A673 (cell line): Measurements from ENCODE around the gene AP4B1. TPM values are rescaled to one million over a fixed set of nuclear protein-coding genes. Genes with fewer than 3 reads are reported as not detected.

Experiments used
- BruUV-seq: library from RNA; stranded (reverse); fragments of 400-500 nt; replicated peaks from 2 replicates; lab custom pipeline; 2021; lab: Mats Ljungman, UMichigan
- CTCF ChIA-PET: fragments of 300-600 bp; sonication (Branson Sonifier 250); formaldehyde crosslinking; loops from one replicate; lab custom pipeline; 2022; ENCODE audit warnings: antibody characterized with exemption; lab: Charles Lee
- POLR2A ChIA-PET: fragments of 300-600 bp; sonication (Branson Sonifier 250); formaldehyde crosslinking; loops from one replicate; lab custom pipeline; 2022; ENCODE audit warnings: antibody characterized with exemption; ENCODE audit not compliant: low non-redundant PET; lab: Charles Lee
- DNase-seq: peaks from one replicate; pipeline ENCODE4 v3.0.0-alpha.2; 2015; ENCODE audit warnings: low spot score
- H3K27ac ChIP-seq: fragments of 200-600 bp; sonication (generic); 2 replicates; pipeline ENCODE4 v1.5.1; 2016; ENCODE audit warnings: mixed run types, low read depth, mild to moderate bottlenecking, mixed read lengths, antibody characterized with exemption, low read length; ENCODE audit not compliant: poor library complexity, severe bottlenecking
- H3K27me3 ChIP-seq: fragments of 200-600 bp; sonication (generic); replicated peaks from 2 replicates; pipeline ENCODE4 v1.6.1; 2017; ENCODE audit warnings: mixed run types, low read depth, mild to moderate bottlenecking, mixed read lengths, antibody characterized with exemption, low read length; ENCODE audit not compliant: insufficient read depth, poor library complexity
- H3K36me3 ChIP-seq: fragments of 200-600 bp; sonication (generic); 2 replicates; pipeline ENCODE4 v1.6.1; 2016; ENCODE audit warnings: mixed run types, mild to moderate bottlenecking, mixed read lengths, antibody characterized with exemption, low read length; ENCODE audit not compliant: insufficient read depth, poor library complexity, severe bottlenecking
- H3K4me1 ChIP-seq: fragments of 200-600 bp; sonication (generic); 2 replicates; pipeline ENCODE4 v1.6.1; 2017; ENCODE audit warnings: mixed run types, mild to moderate bottlenecking, mixed read lengths, antibody characterized with exemption, low read length; ENCODE audit not compliant: insufficient read depth, poor library complexity, severe bottlenecking
- H3K4me3 ChIP-seq: fragments of 200-600 bp; sonication (generic); 2 replicates; pipeline ENCODE4 v1.5.1; 2016; ENCODE audit warnings: low read depth, mixed run types, mild to moderate bottlenecking, mixed read lengths, low read length; ENCODE audit not compliant: poor library complexity, severe bottlenecking
- H3K9me3 ChIP-seq: fragments of 200-600 bp; sonication (generic); 2 replicates; pipeline ENCODE4 v1.6.1; 2016; ENCODE audit warnings: mixed run types, low read depth, mild to moderate bottlenecking, mixed read lengths, antibody characterized with exemption, low read length; ENCODE audit not compliant: poor library complexity, severe bottlenecking
- CTCF ChIP-seq: fragments of 300-800, 200-600 bp; sonication (generic); conservative IDR thresholded peaks from 2 replicates; pipeline ENCODE4 v1.5.1; 2017; ENCODE audit warnings: low read depth, mild to moderate bottlenecking, antibody characterized with exemption, low read length, moderate library complexity, mixed read lengths
- EZH2 ChIP-seq: fragments of 200-600 bp; sonication (generic); IDR thresholded peaks from 2 replicates; pipeline ENCODE4 v1.6.1; 2017; ENCODE audit warnings: borderline replicate concordance, low read depth, mild to moderate bottlenecking, mixed read lengths, antibody characterized with exemption, low read length; ENCODE audit not compliant: poor library complexity, severe bottlenecking
- intact Hi-C: fragments of 100-400 bp; cut with micrococcal nuclease; formaldehyde crosslinking; loops from one replicate; pipeline ENCODE4 v1.10.0; 2022; ENCODE audit not compliant: unreplicated experiment
- total RNA-seq: library from RNA; stranded (reverse); gene quantifications from 2 replicates; pipeline ENCODE4 v1.2.3, GENCODE V29; 2021

Gene AP4B1
- total RNA-seq, 1 experiment from 2014 or later: 48.9 TPM

- TF ChIP-seq EZH2 (no peak), CTCF (no peak)
- BruUV-seq: no TSS peak
- DNase-seq: no peak
- Histone ChIP-seq H3K27ac (peak overlapping the region; percentile 62), H3K36me3 (peaks cover 34% of the 10 kb centered on the region), H3K4me1 (peaks cover 34% of the 10 kb centered on the region), H3K4me3 (no peak overlapping the region), H3K9me3 (peaks cover 11% of the 10 kb centered on the region), H3K27me3 (no peaks in the 10 kb centered on the region)
- intact Hi-C loops: no loop called here
- ChIA-PET CTCF (interaction anchor here (0.6 kb wide), 1 partner anchor 273 kb away, joined by 5 read pairs; no protein-coding TSS in a partner anchor), POLR2A (no interaction called here)
Observed at GRCh38 chr1:113946678-113947387, 42.2 kb upstream of the AP4B1 start.

GRCh38 chr1:113946112-113946511 lies 41.5 kb upstream of the AP4B1 start:
- intact Hi-C loops: no loop called here
- no peak for TF ChIP-seq CTCF
- H3K27ac ChIP-seq: no peak overlapping the region
- BruUV-seq: no TSS peak
- H3K4me1 ChIP-seq: peaks cover 34% of the 10 kb centered on the region
- H3K9me3 ChIP-seq: peaks cover 11% of the 10 kb centered on the region
- H3K36me3 ChIP-seq: peaks cover 38% of the 10 kb centered on the region
- no peak overlapping the region for H3K4me3 ChIP-seq
- no peaks in the 10 kb centered on the region for H3K27me3 ChIP-seq
- ChIA-PET POLR2A (no interaction called here), CTCF (no interaction called here)
- DNase-seq: no peak

GRCh38 chr1:113945329-113945728 lies 40.7 kb upstream of the AP4B1 start:
- peaks cover 11% of the 10 kb centered on the region for H3K9me3 ChIP-seq
- no TSS peak for BruUV-seq
- POLR2A ChIA-PET: no interaction called here
- no peak overlapping the region for H3K27ac ChIP-seq
- intact Hi-C loops: no loop called here
- peaks cover 34% of the 10 kb centered on the region for H3K4me1 ChIP-seq
- TF ChIP-seq EZH2 (no peak), CTCF (no peak)
- H3K4me3 ChIP-seq: no peak overlapping the region
- no peak for DNase-seq
- peaks cover 45% of the 10 kb centered on the region for H3K36me3 ChIP-seq
- H3K27me3 ChIP-seq: no peaks in the 10 kb centered on the region
- CTCF ChIA-PET: no interaction called here
